K562 (cell line): ENCODE results near the gene CACNA1C. TPM values are rescaled to one million over a fixed set of nuclear protein-coding genes. Genes with fewer than 3 reads are reported as not detected.

Experiments used
- ATAC-seq: fragments of 200-7000 bp; cut with Tn5 transposase; 3 replicates; pipeline ENCODE4 v1.9.1; 2020; ENCODE audit warnings: moderate library complexity
- BruUV-seq: library from RNA; stranded (reverse); fragments of 400-500 nt; replicated peaks from 2 replicates; lab custom pipeline; 2021; lab: Mats Ljungman, UMichigan
- CTCF ChIA-PET: fragments of 300-600 bp; formaldehyde crosslinking; extraction: SDS; loops from one replicate; lab custom pipeline; 2021; ENCODE audit warnings: low intra/inter-chr PET ratio; lab: Yijun Ruan, JAX
- POLR2A ChIA-PET: fragments of 300-600, 350-650 bp; sonication (Branson Sonifier 250); formaldehyde crosslinking; extraction: SDS; loops from one replicate; lab custom pipeline; 2021; ENCODE audit warnings: antibody characterized with exemption, inconsistent platforms; lab: Yijun Ruan, JAX
- DNase-seq, 4 experiments: peaks; one replicate each; pipeline versions ENCODE4 v3.0.0 to v3.0.0-alpha.2; 2011 to 2018; ENCODE audit warnings: low spot score in 3 of 4, mixed read lengths in 3 of 4; ENCODE audit errors: extremely low read depth in 1 of 4
- FAIRE-seq: peaks from 2 replicates; lab custom pipeline; 2011; peaks lifted over from hg19 to GRCh38; lab: Jason Lieb, UNC
- H2AFZ ChIP-seq: 2 replicates; pipeline ENCODE4 v1.6.0; 2011; ENCODE audit warnings: low read depth, low read length, control low read depth, inconsistent platforms
- H3K27ac ChIP-seq: fragments of 200-600 bp; 3 replicates; pipeline ENCODE4 v1.8.0; 2011; ENCODE audit warnings: low read depth, mild to moderate bottlenecking, control low read depth, inconsistent platforms, low read length, moderate library complexity, mixed read lengths; ENCODE audit errors: extremely low read depth
- H3K27me3 ChIP-seq, 2 experiments: fragments of 300-600 bp in 1 of 2; 2 replicates in 1 of 2; 3 replicates in 1 of 2; pipeline versions ENCODE4 v1.6.0 to v1.8.0; 2011; ENCODE audit warnings: inconsistent platforms in 2 of 2, low read length in 2 of 2, mild to moderate bottlenecking in 1 of 2, mixed read lengths in 1 of 2, moderate library complexity in 1 of 2; ENCODE audit not compliant: control insufficient read depth in 2 of 2, insufficient read depth in 2 of 2
- H3K36me3 ChIP-seq: fragments of 300-600 bp; 3 replicates; pipeline ENCODE4 v1.8.0; 2011; ENCODE audit warnings: mild to moderate bottlenecking, low read length, inconsistent platforms; ENCODE audit not compliant: control insufficient read depth, insufficient read depth
- H3K4me1 ChIP-seq, 2 experiments: fragments of 200-600 bp in 1 of 2; replicated peaks in 1 of 2; 2 replicates in 1 of 2; 3 replicates in 1 of 2; pipeline versions ENCODE4 v1.5.1 to v1.8.0; 2011; ENCODE audit warnings: inconsistent platforms in 2 of 2, low read length in 2 of 2, mild to moderate bottlenecking in 1 of 2, mixed read lengths in 1 of 2, moderate library complexity in 1 of 2; ENCODE audit not compliant: control insufficient read depth in 2 of 2, insufficient read depth in 2 of 2
- H3K4me2 ChIP-seq: 2 replicates; pipeline ENCODE4 v1.6.1; 2011; ENCODE audit warnings: low read length, control low read depth, inconsistent platforms, mixed read lengths; ENCODE audit not compliant: insufficient read depth
- H3K4me3 ChIP-seq: fragments of 200-600 bp; sonication (generic), shearing (Covaris generic); 2 replicates; pipeline ENCODE4 v1.5.1; 2016; ENCODE audit warnings: control low read depth, inconsistent platforms
- H3K79me2 ChIP-seq: fragments of 200-600 bp; 3 replicates; pipeline ENCODE4 v1.8.0; 2011; ENCODE audit warnings: low read length, inconsistent platforms; ENCODE audit not compliant: control insufficient read depth, insufficient read depth
- H3K9ac ChIP-seq, 2 experiments: 2 replicates each; pipeline versions ENCODE4 v1.6.0 to v1.6.1; 2011; ENCODE audit warnings: low read depth in 2 of 2, low read length in 2 of 2, control low read depth in 1 of 2, inconsistent platforms in 1 of 2, mild to moderate bottlenecking in 1 of 2, mixed read lengths in 1 of 2; ENCODE audit not compliant: insufficient read depth in 1 of 2
- H3K9me1 ChIP-seq: one replicate; pipeline ENCODE4 v1.6.0; 2011; ENCODE audit warnings: inconsistent platforms, mild to moderate bottlenecking, low read length, moderate library complexity; ENCODE audit not compliant: control insufficient read depth, insufficient read depth
- H3K9me3 ChIP-seq: replicated peaks from 2 replicates; pipeline ENCODE4 v1.5.1; 2011; ENCODE audit warnings: low read depth, low read length, inconsistent platforms; ENCODE audit not compliant: control insufficient read depth, insufficient read depth
- H4K20me1 ChIP-seq: replicated peaks from 2 replicates; pipeline ENCODE4 v1.6.1; 2011; ENCODE audit warnings: low read length, inconsistent platforms, mixed read lengths; ENCODE audit not compliant: control insufficient read depth, insufficient read depth
- POLR2AphosphoS2 ChIP-seq: IDR thresholded peaks from 2 replicates; pipeline ENCODE4 v1.6.1; 2012; ENCODE audit warnings: low read length, improper control_type of control experiment
- SIN3A ChIP-seq, 2 experiments: fragments of 150-350 bp in 1 of 2; IDR thresholded peaks; 2 replicates each; pipeline ENCODE4 v1.6.1; 2011 to 2016; ENCODE audit warnings: borderline replicate concordance in 2 of 2, low read depth in 2 of 2, low read length in 2 of 2, mild to moderate bottlenecking in 2 of 2, moderate library complexity in 2 of 2; ENCODE audit not compliant: control insufficient read depth in 1 of 2
- ZBTB5 ChIP-seq: fragments of 450-650 bp; IDR thresholded peaks from 2 replicates; pipeline ENCODE4 v1.6.1; 2017; ENCODE audit warnings: antibody characterized with exemption
- WGBS: fragments of 100-300 bp; shearing (Covaris generic); methylation state at CpG from one replicate; pipeline ENCODE4 v1.1.6; 2016; ENCODE audit warnings: low coverage, mixed read lengths; ENCODE audit not compliant: insufficient coverage; ENCODE audit errors: missing lambda C conversion rate; 5-methylcytosine and 5-hydroxymethylcytosine counted together
- in situ Hi-C: fragments of 300-500 bp; cut with MboI; formaldehyde crosslinking; loops from 4 replicates; pipeline ENCODE4 v1.15.0; 2018; ENCODE audit warnings: inconsistent platforms, mixed read lengths
- intact Hi-C: fragments of 100-400 bp; cut with micrococcal nuclease; formaldehyde crosslinking; loops from 2 replicates; pipeline ENCODE4 v1.14.2; 2022
- polyA plus RNA-seq, 8 experiments: library from polyadenylated mRNA; depleted of rRNA in 4 of 8; stranded (reverse) in 5 of 8; unstranded in 3 of 8; fragments of >200 nt; fragmentation: Nextera tagmentation in 2 of 8; fragmentation: Illumina TruSeq in 1 of 8; extraction: Ambion mirVana in 2 of 8; extraction: Trizol in 1 of 8; gene quantifications; 2 replicates each; pipeline versions ENCODE4 v1.2.1 to v1.2.3, GENCODE V29; 2011 to 2014; ENCODE audit warnings: inconsistent platforms in 1 of 8, missing spikeins in 1 of 8
- total RNA-seq, 7 experiments: library from RNA; depleted of rRNA in 6 of 7; stranded (reverse); fragments of >200 nt in 6 of 7; fragmentation: Illumina TruSeq in 2 of 7; extraction: Trizol in 2 of 7; gene quantifications; 2 replicates each; pipeline versions ENCODE4 v1.2.1 to v1.2.3, GENCODE V29; 2011 to 2021; ENCODE audit warnings: low replicate concordance in 1 of 7
- TF ChIP-seq, protein P1 (sequence below): fragments of 250-450 bp; sonication (Bioruptor Pico); IDR thresholded peaks from 2 replicates; pipeline ENCODE4 v1.8.0; 2022; ENCODE audit warnings: inconsistent platforms

Gene CACNA1C
- total and polyA plus RNA-seq, 9 of the 15 experiments (the other 6 are each of a cell fraction or from before 2014, with no cell fraction given): not detected

DNA sequence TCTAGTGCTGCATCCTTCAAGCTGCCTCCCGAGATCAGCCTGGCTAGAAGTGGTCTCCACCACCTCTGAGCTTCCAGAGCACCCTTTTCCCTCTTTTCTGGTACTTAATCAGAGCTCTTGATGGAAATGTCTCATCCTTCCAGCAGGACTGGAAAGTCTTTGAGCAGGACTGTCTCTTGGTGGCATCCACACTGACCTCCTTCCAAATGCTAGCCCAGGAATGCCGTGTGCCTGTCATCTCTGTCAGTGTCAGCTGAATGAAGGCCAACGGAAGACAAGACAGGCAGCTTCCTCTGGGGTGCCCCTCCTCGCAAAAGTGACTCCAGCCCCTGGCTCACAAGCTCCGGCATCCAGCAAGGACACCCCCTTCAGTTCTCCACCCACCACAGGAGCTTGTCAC lies 570.7 kb downstream of the CACNA1C start:
- intact Hi-C loops (no loop called here), in situ Hi-C loops (no loop called here)
- no peaks in the 10 kb centered on the region for H3K79me2 ChIP-seq
- TF ChIP-seq SIN3A (IDR thresholded peaks at IDR 0.05; ENCODE audit: borderline replicate concordance in 2 of 2, control insufficient read depth in 1 of 2, low read depth in 2 of 2, low read length in 2 of 2): no peak
- no peak for TF ChIP-seq ZBTB5
- TF ChIP-seq, protein P1, sequence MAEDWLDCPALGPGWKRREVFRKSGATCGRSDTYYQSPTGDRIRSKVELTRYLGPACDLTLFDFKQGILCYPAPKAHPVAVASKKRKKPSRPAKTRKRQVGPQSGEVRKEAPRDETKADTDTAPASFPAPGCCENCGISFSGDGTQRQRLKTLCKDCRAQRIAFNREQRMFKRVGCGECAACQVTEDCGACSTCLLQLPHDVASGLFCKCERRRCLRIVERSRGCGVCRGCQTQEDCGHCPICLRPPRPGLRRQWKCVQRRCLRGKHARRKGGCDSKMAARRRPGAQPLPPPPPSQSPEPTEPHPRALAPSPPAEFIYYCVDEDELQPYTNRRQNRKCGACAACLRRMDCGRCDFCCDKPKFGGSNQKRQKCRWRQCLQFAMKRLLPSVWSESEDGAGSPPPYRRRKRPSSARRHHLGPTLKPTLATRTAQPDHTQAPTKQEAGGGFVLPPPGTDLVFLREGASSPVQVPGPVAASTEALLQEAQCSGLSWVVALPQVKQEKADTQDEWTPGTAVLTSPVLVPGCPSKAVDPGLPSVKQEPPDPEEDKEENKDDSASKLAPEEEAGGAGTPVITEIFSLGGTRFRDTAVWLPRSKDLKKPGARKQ (CRISPR knock-in tag): no peak
- TF ChIP-seq POLR2AphosphoS2: no peak
- no TSS peak for BruUV-seq
- WGBS: 0% methylated on average over 5 of the region's 5 CpGs
- H3K9me3 ChIP-seq: no peaks in the 10 kb centered on the region
- no peak overlapping the region for H3K9ac ChIP-seq
- H2AFZ ChIP-seq: no peak overlapping the region
- H3K4me3 ChIP-seq: no peak overlapping the region
- H3K36me3 ChIP-seq: no peaks in the 10 kb centered on the region
- CTCF ChIA-PET: no interaction called here
- POLR2A ChIA-PET: no interaction called here
- H3K4me1 ChIP-seq: no peaks in the 10 kb centered on the region
- DNase-seq (no peak), ATAC-seq (no peak), FAIRE-seq (no peak)
- no peaks in the 10 kb centered on the region; the same call in 1 of the 2 replicates for H4K20me1 ChIP-seq
- peaks cover 0 to 19% of the 10 kb centered on the region in 2 experiments; a peak in 2 of 5 replicates for H3K27me3 ChIP-seq
- H3K27ac ChIP-seq: no peak overlapping the region
- no peak overlapping the region for H3K4me2 ChIP-seq
- H3K9me1 ChIP-seq: no peaks in the 10 kb centered on the region
